Neutrophil (primary cell): ENCODE results near the gene SLTM.
"Not testable (repeated sequence)": the region's sequence is repeated elsewhere in the genome, so short reads cannot be mapped to it uniquely, and the experiment has no call there.

Source experiments
- H3K27ac ChIP-seq: fragments of 200-600 bp; sonication (generic); 2 replicates; pipeline ENCODE4 v1.5.1; 2016; ENCODE audit warnings: mild to moderate bottlenecking, moderate library complexity
- H3K27me3 ChIP-seq: fragments of 200-600 bp; sonication (generic); 2 replicates; pipeline ENCODE4 v1.6.0; 2016; ENCODE audit warnings: mild to moderate bottlenecking
- H3K36me3 ChIP-seq: fragments of 200-600 bp; sonication (generic); 2 replicates; pipeline ENCODE4 v1.5.1; 2017
- H3K4me1 ChIP-seq, 2 experiments: fragments of 200-600 bp in 1 of 2; sonication (generic) in 1 of 2; 1 replicate in 1 of 2; 2 replicates in 1 of 2; pipeline versions ENCODE4 v1.5.1 to v1.6.1; 2013 to 2016; ENCODE audit warnings: low read depth in 1 of 2, low read length in 1 of 2, mild to moderate bottlenecking in 1 of 2, moderate library complexity in 1 of 2; ENCODE audit not compliant: control insufficient read depth in 1 of 2, insufficient read depth in 1 of 2
- H3K4me3 ChIP-seq, 2 experiments: fragments of 200-600 bp in 1 of 2; sonication (generic) in 1 of 2; 1 replicate in 1 of 2; 2 replicates in 1 of 2; pipeline ENCODE4 v1.5.1; 2013 to 2016; ENCODE audit warnings: low read depth in 1 of 2, low read length in 1 of 2, mild to moderate bottlenecking in 1 of 2, moderate library complexity in 1 of 2
- H3K9me3 ChIP-seq: fragments of 200-600 bp; sonication (generic); 2 replicates; pipeline ENCODE4 v1.5.1; 2016
- TF ChIP-seq, protein P1 (sequence below): fragments of 200-600 bp; sonication (generic); IDR thresholded peaks from 2 replicates; pipeline ENCODE4 v1.5.1; 2016; ENCODE audit warnings: antibody characterized with exemption

SLTM gene

GRCh38 chr15:58839485-58839884 lies 94.0 kb downstream of the SLTM start:
- no peak overlapping the region for H3K4me3 ChIP-seq
- no peak overlapping the region for H3K27ac ChIP-seq
- peaks cover 10% of the 10 kb centered on the region for H3K36me3 ChIP-seq
- H3K9me3 ChIP-seq = no peaks in the 10 kb centered on the region
- TF ChIP-seq, protein P1, sequence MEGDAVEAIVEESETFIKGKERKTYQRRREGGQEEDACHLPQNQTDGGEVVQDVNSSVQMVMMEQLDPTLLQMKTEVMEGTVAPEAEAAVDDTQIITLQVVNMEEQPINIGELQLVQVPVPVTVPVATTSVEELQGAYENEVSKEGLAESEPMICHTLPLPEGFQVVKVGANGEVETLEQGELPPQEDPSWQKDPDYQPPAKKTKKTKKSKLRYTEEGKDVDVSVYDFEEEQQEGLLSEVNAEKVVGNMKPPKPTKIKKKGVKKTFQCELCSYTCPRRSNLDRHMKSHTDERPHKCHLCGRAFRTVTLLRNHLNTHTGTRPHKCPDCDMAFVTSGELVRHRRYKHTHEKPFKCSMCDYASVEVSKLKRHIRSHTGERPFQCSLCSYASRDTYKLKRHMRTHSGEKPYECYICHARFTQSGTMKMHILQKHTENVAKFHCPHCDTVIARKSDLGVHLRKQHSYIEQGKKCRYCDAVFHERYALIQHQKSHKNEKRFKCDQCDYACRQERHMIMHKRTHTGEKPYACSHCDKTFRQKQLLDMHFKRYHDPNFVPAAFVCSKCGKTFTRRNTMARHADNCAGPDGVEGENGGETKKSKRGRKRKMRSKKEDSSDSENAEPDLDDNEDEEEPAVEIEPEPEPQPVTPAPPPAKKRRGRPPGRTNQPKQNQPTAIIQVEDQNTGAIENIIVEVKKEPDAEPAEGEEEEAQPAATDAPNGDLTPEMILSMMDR = no peak
- H3K4me1 ChIP-seq = no peaks in the 10 kb centered on the region
- no peaks in the 10 kb centered on the region for H3K27me3 ChIP-seq

- H3K4me3 ChIP-seq, H3K27me3 ChIP-seq, H3K27ac ChIP-seq, H3K4me1 ChIP-seq, H3K9me3 ChIP-seq: not testable (repeated sequence)
- peaks cover 16% of the 10 kb centered on the region for H3K36me3 ChIP-seq
These were observed 99.6 kb downstream of the SLTM start for GRCh38 chr15:58833681-58834426.

DNA sequence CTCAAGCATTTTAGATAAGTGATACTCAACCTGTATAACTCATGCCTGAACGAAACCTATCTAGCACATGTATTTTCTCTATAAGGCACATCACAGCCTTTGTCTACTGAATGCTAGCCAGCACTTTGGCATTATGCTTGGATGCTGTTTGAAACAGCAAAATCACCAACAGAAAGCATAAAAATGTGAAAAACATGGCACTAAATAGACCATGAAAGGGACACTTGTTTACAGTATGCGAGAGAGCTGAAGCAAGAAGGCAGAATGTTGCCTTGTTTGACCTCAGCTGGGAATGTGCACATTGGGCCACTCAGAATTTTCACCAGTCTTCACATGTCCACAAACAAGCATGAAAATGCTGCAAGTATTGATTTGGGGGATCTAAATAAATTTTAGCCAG lies 102.9 kb downstream of the SLTM start:
- H3K27ac ChIP-seq = no peak overlapping the region
- H3K27me3 ChIP-seq = no peaks in the 10 kb centered on the region
- H3K4me3 ChIP-seq = no peak overlapping the region
- TF ChIP-seq, protein P1 = no peak
- no peaks in the 10 kb centered on the region for H3K4me1 ChIP-seq
- no peaks in the 10 kb centered on the region for H3K9me3 ChIP-seq
- peaks cover 34% of the 10 kb centered on the region for H3K36me3 ChIP-seq
